Fibroblast of skin of scalp (primary cell): ENCODE data around the gene MIEN1.
"Not testable (repeated sequence)": the region's sequence is repeated elsewhere in the genome, so short reads cannot be mapped to it uniquely, and the experiment has no call there.

ENCODE experiments used
- DNase-seq: peaks from one replicate; pipeline ENCODE4 v3.0.0-alpha.2; 2013

MIEN1 gene

DNA sequence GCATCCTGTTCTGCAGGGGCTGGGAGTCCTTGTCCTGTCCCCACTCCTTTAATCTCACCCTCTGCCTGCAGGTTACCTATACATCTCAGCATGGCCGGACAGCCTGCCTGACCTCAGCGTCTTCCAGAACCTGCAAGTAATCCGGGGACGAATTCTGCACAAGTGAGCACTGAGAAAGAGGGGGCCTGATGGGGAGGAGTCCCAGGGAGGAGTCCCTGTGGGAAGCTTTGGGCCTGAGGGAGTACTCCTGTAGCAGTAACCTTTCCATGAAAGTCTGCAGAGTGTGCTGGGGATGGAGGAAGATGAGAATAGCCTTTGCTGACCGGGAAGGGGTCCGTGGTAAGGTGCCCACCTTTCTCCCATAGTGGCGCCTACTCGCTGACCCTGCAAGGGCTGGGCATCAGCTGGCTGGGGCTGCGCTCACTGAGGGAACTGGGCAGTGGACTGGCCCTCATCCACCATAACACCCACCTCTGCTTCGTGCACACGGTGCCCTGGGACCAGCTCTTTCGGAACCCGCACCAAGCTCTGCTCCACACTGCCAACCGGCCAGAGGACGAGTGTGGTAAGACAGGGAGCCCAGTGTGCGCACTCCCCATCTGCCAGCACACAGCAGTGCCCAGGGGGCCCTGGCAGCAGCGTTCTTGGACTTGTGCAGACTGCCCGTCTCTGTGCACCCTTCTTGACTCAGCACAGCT lies 14.8 kb downstream of the MIEN1 start:
- no peak for DNase-seq

DNA sequence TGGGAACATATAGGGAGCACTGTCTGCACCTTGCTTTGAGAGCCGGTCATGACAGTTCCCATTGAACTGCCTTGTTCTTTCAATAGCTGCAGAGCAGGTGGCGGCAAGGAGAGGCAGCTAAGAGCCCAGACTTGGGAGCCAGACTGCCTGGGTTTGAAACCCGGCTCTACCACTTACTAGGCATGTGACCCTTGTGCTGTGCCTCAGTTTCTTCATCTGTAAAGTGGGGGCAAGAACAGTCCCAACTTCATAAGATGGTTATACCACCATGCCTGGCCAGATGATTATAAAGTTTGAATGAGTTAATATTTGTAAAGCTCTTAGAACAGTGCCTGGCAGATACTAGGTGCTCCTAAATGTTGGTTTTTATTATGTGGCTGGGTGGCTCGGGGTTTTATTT lies 16.1 kb downstream of the MIEN1 start:
- no peak for DNase-seq

DNA sequence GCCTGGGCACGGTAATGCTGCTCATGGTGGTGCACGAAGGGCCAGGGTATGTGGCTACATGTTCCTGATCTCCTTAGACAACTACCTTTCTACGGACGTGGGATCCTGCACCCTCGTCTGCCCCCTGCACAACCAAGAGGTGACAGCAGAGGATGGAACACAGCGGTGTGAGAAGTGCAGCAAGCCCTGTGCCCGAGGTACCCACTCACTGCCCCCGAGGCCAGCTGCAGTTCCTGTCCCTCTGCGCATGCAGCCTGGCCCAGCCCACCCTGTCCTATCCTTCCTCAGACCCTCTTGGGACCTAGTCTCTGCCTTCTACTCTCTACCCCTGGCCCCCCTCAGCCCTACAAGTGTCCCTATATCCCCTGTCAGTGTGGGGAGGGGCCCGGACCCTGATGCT lies 18.5 kb downstream of the MIEN1 start:
- no peak for DNase-seq

DNA sequence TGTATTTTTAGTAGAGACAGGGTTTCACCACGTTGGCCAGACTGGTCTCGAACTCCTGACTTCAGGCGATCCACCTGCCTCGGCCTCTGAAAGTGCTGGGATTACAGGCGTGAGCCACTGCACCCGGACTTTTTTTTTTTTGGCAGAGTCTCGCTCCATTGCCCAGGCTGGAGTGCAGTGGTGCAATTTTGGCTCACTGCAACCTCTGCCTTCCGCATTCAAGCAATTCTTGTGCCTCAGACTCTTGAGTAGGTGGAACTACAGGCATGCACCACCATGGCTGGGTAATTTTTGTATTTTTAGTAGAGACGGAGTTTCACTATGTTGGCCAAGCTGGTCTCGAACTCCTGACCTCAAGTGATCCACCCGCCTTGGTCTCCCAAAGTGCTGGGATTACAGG lies 19.3 kb downstream of the MIEN1 start:
- DNase-seq: not testable (repeated sequence)

DNA sequence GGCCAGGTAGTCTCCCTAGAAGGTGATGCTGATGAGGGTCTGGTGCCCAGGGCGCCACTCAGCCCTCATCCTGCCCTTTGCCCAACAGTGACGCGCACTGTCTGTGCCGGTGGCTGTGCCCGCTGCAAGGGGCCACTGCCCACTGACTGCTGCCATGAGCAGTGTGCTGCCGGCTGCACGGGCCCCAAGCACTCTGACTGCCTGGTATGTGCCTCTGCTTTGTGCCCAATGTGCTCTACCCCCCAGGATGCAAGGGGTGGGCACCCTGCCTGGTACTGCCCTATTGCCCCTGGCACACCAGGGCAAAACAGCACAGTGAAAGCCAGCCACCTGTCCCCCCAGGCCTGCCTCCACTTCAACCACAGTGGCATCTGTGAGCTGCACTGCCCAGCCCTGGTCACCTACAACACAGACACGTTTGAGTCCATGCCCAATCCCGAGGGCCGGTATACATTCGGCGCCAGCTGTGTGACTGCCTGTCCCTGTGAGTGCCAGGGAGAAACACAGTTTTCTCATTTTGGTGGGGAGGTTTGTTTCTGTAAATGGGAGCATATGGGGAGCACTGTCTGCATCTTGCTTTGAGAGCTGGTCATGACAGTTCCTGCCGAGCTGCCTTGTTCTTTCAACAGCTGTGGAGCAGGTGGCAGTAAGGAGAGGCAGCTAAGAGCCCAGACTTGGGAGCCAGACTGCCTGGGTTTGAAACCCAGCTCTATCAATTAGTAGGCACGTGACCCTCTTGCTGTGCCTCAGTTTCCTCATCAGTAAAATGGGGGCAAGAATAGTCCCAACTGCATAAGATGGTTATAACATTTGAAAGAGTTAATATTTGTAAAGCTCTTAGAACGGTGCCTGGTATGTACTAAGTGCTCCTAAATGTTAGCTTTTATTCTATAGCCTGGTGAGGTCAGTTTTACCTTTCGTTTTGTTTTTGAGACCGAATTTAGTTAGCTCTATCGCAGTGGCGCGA lies 20.1 kb downstream of the MIEN1 start:
- DNase-seq: no peak

DNA sequence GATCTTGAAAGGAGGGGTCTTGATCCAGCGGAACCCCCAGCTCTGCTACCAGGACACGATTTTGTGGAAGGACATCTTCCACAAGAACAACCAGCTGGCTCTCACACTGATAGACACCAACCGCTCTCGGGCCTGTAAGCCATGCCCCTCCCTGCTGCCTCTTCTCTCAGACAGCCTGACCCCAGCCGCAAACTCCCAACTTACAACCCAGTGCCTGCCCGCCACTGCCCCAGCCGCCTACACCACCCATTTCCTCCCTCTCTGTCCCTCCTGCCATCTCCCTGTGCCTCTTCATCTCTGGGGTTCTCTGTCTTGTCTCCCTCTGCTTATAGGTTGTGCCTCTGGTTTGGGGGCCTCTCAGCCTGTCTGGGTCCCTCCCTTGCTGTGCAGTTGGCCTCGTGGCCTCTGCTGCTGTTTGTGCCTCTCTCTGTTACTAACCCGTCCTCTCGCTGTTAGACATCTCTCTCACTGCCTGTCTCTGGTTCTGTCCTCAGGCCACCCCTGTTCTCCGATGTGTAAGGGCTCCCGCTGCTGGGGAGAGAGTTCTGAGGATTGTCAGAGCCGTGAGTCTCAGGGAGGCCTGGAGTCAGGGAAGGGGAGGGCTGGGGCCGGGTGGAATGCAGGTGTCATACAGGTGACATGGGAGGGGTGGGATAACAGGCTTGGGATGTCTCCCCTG lies 20.9 kb downstream of the MIEN1 start:
- no peak for DNase-seq

DNA sequence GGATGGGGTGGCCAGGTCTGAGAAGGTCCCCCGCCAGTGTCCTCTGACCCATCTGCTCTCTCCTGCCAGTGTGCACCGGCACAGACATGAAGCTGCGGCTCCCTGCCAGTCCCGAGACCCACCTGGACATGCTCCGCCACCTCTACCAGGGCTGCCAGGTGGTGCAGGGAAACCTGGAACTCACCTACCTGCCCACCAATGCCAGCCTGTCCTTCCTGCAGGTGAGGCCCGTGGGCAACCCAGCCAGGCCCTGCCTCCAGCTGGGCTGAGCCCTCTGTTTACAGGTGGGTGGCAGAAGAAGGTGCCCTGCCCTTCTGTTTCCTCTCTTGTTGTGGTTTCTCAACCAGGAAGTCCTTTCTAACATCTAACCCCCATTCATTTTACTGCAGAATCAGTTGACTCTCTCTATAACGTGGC lies 23.4 kb downstream of the MIEN1 start:
- no peak for DNase-seq

DNA sequence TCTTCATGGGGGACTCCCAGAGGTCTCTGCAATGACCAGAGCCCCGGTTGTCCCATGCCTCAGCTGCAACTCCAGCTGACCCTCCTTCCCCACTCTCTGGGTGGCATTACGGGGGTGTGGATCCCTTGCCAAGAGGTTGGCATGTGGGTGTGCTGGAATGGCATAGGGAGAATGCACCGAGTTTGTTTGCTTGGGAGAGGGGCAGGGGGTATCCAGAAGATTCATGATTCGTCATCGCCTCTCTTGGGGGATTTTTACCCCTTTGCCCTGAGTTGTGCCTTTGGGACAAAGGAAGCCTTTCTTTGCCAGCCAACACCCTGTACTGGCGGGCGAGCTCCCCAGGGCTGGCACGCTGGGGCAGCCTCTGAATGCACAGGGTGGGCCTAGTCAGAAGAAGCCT lies 23.9 kb downstream of the MIEN1 start:
- DNase-seq: no peak

DNA sequence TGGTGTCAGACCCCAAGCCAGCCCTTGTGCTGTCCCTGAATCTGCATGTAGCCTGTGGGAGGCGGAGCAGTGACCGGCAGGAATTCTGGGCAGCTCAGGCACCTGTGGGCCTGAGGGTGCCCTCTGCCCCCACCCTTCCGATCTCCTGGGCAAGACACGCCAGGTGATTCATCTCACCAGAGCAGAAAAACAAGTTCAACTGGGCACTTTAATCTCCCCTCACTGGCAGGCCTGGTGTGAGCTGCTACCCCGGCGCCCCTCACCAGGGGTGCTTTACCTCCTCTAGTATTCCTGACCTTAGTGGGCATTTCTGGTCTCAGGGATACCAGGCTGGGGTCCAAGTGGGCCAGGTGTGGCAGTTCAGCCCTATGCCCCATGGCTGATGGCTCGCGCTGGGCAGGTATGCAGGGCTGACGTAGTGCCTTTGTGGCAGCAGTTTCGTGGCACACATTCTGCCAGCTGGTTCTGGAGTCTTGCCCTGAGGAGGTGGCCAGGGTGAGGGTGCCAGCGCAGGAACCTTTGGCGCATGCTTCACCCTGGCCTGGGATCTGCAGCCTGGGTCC lies 24.5 kb downstream of the MIEN1 start:
- DNase-seq: no peak

DNA sequence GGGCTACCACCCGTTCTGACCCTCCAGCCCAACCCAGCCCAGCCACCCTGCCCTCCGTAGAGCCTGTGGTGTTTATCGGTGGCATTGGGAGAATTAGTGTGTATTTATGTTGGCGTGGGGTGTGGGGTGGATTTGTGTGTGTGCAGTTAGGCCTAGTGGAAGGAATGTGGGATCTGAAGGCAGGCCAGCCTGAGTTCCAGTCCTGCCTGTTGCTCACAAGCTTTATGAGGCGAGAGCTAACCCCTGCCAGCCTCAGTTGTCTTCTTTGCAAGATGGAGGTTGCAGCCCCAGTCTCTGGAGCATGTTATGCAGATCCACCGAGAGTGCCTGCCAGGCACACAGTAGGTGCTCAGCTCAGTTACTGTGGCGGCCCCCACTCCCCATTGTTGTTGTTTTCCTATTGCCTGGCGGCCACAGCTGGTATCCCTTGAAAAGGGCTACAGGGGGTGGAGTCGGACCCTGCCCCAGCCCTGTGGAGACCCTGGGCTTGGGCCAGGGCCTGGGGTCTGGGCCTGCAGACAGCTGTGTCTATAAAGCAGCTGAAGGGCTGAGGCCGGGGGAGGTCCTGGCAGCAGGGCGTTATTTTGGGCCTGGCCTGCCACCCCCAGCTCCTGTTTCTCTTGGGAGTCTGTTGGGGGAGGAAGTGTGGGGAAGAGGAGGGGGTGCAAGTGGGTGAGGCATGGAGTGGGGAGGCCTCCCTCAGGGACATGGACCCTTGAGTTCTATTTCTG lies 25.3 kb downstream of the MIEN1 start:
- DNase-seq: peak; percentile 24

DNA sequence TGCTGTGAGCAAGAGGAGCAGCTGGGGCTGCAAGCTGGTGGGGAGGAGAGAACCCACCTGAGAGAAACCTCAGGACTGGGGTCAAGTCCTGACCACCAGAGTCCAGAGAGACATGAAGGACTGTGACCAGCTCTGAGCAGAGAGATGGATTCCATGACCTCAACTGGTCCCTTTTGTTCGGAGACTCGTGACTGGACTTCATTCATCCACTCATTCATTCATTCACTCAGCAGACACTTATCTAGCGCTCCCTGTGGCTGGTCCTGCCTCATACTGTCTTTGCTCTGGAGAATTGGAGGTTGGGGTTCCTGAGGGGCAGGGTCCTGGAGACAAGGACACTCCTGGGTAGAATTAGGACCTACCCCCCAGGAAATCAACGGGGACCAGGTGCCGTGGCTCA lies 26.4 kb downstream of the MIEN1 start:
- no peak for DNase-seq

DNA sequence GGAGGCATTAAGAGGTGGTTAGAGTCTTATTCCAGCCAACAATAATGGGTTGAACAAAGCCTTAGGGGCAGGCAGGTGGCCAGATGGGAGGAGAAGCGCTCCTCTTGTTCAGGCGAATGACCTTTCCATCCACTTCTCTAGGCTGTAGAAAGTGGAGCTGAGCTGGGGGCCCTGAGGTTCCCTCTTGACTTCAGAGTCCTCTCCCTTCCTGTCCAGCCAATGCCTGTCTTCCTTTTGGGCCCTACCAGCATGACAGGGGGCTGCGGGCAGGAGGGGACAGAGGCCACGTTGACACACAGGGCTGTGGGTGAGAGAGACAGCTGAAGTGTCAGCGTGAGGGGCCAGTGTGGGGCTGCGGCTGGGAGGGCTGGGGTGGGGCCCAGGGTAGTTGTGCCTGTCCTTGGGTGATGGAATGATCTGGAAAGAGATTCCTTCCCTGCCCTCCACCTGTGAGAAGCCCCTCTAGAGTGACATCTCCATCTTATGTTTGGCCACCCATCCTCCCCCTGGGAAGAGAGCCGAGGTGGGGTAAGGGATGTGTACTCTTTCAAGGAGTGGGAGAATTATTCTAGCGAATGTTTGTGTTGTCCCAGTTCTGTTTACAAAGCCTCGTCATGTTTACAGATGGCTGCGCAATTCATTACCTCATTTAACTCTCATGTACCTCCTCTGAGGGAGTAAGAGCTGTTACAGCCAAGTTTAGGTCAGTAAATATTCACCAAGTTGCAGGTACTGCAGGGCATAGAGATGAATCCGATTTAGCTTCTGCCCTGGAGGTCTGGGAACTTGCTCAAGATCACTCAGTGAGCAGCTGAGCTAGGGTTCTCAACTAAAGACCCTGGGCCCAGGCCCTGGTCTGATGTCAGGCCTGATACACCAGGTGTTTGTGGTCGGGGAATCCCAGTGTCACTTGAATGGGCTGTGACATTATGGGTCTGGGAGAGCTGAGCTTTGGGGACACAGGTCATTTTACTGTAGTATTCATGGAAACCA lies 27.1 kb downstream of the MIEN1 start:
- DNase-seq: no peak

DNA sequence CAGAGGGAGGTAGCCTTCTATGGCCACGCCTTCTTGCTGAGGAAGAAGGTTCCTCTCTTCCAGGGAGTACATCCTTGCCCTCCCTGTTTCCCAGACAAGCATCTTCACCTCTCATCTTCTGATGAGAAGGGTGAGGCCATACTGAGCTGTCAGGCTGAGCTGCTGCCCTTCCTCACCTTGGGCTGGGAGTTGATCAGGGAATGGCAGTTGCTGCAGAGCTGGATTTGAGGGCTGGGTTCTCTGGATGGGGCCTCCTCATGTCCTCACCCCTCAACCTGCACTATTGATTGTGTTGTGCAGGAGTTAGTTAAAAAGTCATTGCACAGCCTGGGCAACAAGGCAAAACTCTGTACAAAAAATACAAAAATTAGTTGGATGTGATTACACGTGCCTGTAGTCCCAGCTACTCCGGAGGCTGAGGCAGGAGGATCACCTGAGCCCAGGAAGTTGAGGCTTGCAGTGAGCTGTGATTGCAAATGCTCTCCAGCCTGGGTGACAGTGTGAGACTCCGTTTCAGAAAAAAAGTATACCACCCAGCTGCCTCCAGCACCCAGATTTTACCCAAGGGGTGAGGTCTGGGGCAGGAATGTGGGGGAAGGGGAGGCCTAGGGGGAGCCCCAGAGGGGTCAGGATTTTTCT lies 28.4 kb downstream of the MIEN1 start:
- DNase-seq: no peak

DNA sequence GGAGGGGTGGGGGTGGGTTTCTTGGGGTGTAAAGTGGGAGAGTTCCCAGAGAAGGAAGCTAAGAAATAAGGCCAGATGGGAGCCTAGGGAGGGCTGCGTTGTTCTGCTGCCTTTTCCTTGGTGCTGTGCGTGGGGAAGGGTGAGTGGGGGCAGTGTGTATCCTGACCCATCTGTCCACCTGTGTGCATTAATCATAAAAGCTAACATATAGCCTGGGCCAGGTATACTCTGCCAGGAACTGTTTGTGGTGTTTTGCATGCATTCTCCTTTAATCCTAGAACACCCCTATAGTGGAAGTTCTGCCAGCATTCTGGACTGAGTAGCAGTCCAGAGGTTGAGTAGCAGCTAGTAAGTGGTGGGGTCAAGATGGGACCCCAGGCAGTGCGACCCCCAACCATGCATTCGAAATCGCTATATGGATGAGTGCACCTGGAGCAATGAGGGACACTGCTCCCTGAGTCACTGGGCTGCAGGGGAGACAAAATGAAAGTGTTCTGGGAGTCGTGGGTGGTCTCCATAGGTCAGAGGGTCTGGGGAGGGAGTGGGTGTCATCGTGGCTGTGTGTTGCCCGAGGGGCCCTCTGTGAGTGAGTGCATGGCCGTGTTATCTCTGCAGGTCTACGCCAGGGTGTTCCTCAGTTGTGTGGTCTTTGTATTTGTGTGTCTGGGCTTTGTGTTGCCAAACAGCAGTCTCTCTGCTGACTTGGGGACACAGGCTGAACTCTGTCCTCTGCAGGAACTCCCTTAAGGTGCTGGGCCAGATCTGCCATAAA lies 29.1 kb downstream of the MIEN1 start:
- DNase-seq: no peak

DNA sequence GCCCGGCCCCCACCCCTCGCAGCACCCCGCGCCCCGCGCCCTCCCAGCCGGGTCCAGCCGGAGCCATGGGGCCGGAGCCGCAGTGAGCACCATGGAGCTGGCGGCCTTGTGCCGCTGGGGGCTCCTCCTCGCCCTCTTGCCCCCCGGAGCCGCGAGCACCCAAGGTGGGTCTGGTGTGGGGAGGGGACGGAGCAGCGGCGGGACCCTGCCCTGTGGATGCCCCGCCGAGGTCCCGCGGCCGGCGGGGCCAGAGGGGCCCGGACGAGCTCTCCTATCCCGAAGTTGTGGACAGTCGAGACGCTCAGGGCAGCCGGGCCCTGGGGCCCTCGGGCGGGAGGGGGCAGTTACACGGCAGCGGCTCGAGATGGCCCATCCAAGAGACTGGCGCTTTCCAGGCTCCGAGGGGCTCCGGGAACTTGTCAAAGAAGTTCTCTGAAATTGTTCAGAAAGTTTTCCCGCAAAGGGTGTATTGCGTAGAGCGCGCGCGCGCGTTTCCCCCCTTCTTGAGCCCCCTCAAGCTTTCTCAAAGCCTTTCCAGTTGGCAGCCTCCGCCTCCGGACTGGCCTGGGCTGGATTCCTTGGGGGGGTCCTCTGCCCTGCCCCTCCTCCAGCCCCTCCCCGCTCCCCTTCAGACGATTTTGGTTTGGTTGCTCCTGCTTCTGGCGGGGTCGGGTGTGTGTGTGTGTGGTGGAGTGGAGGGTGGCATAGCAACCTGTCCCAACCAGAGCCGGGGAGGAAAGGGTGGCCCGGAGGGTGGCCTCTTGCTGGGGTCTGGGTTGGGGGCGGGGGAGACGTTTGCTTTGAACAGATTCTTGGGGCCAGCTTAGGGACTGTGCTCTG lies 30.0 kb downstream of the MIEN1 start:
- DNase-seq: peak; percentile 19

DNA sequence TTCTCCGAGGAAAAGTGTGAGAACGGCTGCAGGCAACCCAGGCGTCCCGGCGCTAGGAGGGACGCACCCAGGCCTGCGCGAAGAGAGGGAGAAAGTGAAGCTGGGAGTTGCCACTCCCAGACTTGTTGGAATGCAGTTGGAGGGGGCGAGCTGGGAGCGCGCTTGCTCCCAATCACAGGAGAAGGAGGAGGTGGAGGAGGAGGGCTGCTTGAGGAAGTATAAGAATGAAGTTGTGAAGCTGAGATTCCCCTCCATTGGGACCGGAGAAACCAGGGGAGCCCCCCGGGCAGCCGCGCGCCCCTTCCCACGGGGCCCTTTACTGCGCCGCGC lies 30.5 kb downstream of the MIEN1 start, which contains the start of gene ERBB2:
Gene ERBB2, plus strand, starts transcription at position 247 of the 330 bp plus-strand sequence. CDS start 175 bp downstream, outside the sequence.
- DNase-seq: peak; percentile 83

DNA sequence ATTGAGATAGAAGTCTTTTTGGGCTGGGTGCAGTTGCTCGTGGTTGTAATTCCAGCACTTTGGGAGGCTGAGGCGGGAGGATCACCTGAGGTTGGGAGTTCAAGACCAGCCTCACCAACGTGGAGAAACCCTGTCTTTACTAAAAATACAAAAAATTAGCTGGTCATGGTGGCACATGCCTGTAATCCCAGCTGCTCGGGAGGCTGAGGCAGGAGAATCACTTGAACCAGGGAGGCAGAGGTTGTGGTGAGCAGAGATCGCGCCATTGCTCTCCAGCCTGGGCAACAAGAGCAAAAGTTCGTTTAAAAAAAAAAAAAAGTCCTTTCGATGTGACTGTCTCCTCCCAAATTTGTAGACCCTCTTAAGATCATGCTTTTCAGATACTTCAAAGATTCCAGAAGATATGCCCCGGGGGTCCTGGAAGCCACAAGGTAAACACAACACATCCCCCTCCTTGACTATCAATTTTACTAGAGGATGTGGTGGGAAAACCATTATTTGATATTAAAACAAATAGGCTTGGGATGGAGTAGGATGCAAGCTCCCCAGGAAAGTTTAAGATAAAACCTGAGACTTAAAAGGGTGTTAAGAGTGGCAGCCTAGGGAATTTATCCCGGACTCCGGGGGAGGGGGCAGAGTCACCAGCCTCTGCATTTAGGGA lies 31.0 kb downstream of the MIEN1 start:
- DNase-seq: not testable (repeated sequence)

DNA sequence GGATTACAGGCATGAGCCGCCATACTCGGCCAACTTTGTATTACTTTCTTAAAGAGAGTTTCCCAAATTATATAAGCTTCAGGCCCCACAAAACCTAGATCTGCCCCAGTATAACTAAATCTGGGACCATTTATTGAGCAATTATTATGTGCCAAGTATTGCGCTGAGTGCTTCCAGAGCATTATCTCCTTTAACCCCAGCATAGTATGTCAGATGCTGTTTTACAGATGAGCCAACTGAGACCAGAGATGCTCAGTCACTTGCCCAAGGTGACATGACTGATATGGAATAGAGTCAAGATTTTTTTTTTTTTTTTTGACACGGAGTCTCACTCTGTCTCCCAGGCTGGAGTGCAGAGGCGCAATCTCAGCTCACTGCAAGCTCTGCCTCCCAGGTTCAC lies 32.4 kb downstream of the MIEN1 start:
- DNase-seq: no peak
